Endodermal cell (in vitro differentiated cells): Measurements from ENCODE around the gene ZP1. TPM values are rescaled to one million over a fixed set of nuclear protein-coding genes. Genes with fewer than 3 reads are reported as not detected.

ENCODE experiments used
- DNase-seq: peaks from one replicate; pipeline ENCODE4 v3.0.0-alpha.2; 2017
- H3K27ac ChIP-seq: 2 replicates; pipeline ENCODE4 v1.5.1; 2013; ENCODE audit warnings: mild to moderate bottlenecking, low read depth, low read length, moderate library complexity
- H3K27me3 ChIP-seq: 2 replicates; pipeline ENCODE4 v1.6.1; 2013; ENCODE audit warnings: mild to moderate bottlenecking, low read length, moderate library complexity; ENCODE audit not compliant: insufficient read depth, control insufficient read depth, poor library complexity, severe bottlenecking
- H3K36me3 ChIP-seq: 2 replicates; pipeline ENCODE4 v1.7.0; 2013; ENCODE audit warnings: mild to moderate bottlenecking, low read length, moderate library complexity; ENCODE audit not compliant: control insufficient read depth, insufficient read depth
- H3K4me1 ChIP-seq: one replicate; pipeline ENCODE4 v1.7.0; 2013; ENCODE audit warnings: low read length; ENCODE audit not compliant: control insufficient read depth, insufficient read depth
- H3K4me3 ChIP-seq: 2 replicates; pipeline ENCODE4 v1.5.1; 2013; ENCODE audit warnings: mild to moderate bottlenecking, low read length, moderate library complexity
- H3K9ac ChIP-seq: 2 replicates; pipeline ENCODE4 v1.6.1; 2013; ENCODE audit warnings: mild to moderate bottlenecking, low read length, moderate library complexity; ENCODE audit not compliant: poor library complexity, severe bottlenecking; ENCODE audit errors: extremely low read depth
- H3K9me3 ChIP-seq: 2 replicates; pipeline ENCODE4 v1.6.1; 2013; ENCODE audit warnings: mild to moderate bottlenecking, low read length, moderate library complexity; ENCODE audit not compliant: control insufficient read depth
- H3K27ac Mint-ChIP-seq: 2 replicates; pipeline ENCODE4 v1.8.0; 2020; ENCODE audit warnings: mixed read lengths
- H3K27me3 Mint-ChIP-seq: 2 replicates; pipeline ENCODE4 v1.8.0; 2021; ENCODE audit warnings: mild to moderate bottlenecking, mixed read lengths; ENCODE audit not compliant: insufficient read depth
- H3K36me3 Mint-ChIP-seq: 2 replicates; pipeline ENCODE4 v1.8.0; 2020; ENCODE audit warnings: low read depth, mixed read lengths
- H3K4me1 Mint-ChIP-seq: 2 replicates; pipeline ENCODE4 v1.8.0; 2020; ENCODE audit warnings: mixed read lengths
- H3K4me3 Mint-ChIP-seq: 2 replicates; pipeline ENCODE4 v1.8.0; 2020; ENCODE audit warnings: mild to moderate bottlenecking, moderate library complexity, mixed read lengths
- H3K9me3 Mint-ChIP-seq: 2 replicates; pipeline ENCODE4 v1.8.0; 2020; ENCODE audit warnings: mild to moderate bottlenecking, mixed read lengths
- WGBS, 2 experiments: methylation state at CpG; one replicate each; pipeline versions ENCODE4 v1.1.5 to v1.1.7; 2013; ENCODE audit warnings: missing lambda C conversion rate in 2 of 2, mixed read lengths in 1 of 2; ENCODE audit not compliant: insufficient coverage in 1 of 2, insufficient read length in 1 of 2; 5-methylcytosine and 5-hydroxymethylcytosine counted together
- total RNA-seq, 2 donors: library from RNA; stranded (reverse); fragmentation: NEBNext Ultra II Directional in 1 of 2; extraction: Animal tissue kit (Norgen Biotek cat#: 25700) in 1 of 2; gene quantifications; 2 replicates in 1 of 2; 3 replicates in 1 of 2; pipeline ENCODE4 v1.2.1, GENCODE V29; 2021
- TF ChIP-seq, protein P1 (sequence below): fragments of 200-600 bp; sonication (generic); conservative IDR thresholded peaks from 2 replicates; pipeline ENCODE4 v1.5.0; 2021; ENCODE audit warnings: antibody characterized with exemption, mild to moderate bottlenecking

ZP1 gene
- total RNA-seq, 2 donors from 2014 or later, result not detected

DNA sequence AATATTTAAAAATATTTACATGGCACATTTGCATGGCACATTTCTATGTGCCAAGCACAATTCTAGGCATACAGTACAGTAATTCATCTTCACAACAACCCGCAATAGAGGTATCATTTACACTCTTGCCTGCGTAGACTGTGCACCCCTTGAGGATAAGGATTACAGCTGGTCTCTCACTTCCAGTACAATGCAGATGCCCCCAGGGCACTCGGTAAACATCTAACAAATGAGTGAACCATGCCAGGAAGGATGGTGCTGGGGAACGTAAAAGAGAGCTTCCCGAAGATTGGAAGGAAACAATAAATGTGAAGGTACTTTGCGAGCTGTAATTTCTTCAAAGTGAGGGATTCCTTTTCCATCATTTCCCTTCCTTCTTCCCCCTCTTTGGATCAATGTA lies 37.7 kb downstream of the ZP1 start:
- Mint-ChIP-seq H3K27me3 (peaks cover 23% of the 10 kb centered on the region), H3K4me3 (peak overlapping the region; percentile 77), H3K27ac (peak overlapping the region; percentile 96), H3K4me1 (peaks cover 14% of the 10 kb centered on the region), H3K9me3 (no peaks in the 10 kb centered on the region), H3K36me3 (peaks cover 22% of the 10 kb centered on the region)
- no peak overlapping the region for H3K9ac ChIP-seq
- H3K27ac ChIP-seq, result no peak overlapping the region
- peaks cover 40% of the 10 kb centered on the region for H3K36me3 ChIP-seq
- WGBS, 2 experiments, result 69 to 73% methylated on average over 4 to 6 of the region's 6 CpGs
- H3K9me3 ChIP-seq, result no peaks in the 10 kb centered on the region
- TF ChIP-seq, protein P1, sequence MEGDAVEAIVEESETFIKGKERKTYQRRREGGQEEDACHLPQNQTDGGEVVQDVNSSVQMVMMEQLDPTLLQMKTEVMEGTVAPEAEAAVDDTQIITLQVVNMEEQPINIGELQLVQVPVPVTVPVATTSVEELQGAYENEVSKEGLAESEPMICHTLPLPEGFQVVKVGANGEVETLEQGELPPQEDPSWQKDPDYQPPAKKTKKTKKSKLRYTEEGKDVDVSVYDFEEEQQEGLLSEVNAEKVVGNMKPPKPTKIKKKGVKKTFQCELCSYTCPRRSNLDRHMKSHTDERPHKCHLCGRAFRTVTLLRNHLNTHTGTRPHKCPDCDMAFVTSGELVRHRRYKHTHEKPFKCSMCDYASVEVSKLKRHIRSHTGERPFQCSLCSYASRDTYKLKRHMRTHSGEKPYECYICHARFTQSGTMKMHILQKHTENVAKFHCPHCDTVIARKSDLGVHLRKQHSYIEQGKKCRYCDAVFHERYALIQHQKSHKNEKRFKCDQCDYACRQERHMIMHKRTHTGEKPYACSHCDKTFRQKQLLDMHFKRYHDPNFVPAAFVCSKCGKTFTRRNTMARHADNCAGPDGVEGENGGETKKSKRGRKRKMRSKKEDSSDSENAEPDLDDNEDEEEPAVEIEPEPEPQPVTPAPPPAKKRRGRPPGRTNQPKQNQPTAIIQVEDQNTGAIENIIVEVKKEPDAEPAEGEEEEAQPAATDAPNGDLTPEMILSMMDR, result no peak
- peaks cover 6% of the 10 kb centered on the region for H3K4me1 ChIP-seq
- peak overlapping the region; percentile 90 for H3K4me3 ChIP-seq
- H3K27me3 ChIP-seq, result peaks cover 20% of the 10 kb centered on the region
- no peak for DNase-seq

DNA sequence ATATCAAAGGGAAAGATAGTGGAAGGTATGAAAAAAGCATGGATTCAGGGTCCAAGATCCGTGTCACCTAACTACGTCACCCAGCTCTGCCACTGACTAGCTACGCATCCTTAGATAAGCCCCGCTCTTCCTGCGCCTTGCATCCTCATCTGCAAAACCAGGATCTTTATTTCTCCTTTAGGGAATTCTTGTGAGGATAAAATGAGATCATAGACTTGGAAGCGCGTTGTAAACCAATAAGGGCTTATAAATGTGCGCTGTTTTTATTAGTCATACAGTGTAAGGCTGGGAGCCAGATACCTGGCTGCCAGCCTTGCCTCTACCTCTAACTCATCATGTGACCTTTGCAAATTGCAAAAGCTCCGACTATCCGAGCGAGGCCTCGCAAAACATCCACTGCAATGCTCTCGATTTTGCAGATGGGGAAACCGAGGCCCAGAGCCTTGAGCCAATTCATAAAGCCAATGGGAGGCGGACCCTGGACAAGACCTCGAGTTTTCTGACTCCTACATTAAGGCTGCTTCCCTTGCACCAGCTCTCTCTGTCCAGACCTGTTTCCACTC lies 38.3 kb downstream of the ZP1 start:
- H3K4me1 Mint-ChIP-seq, result peaks cover 14% of the 10 kb centered on the region
- peak overlapping the region; percentile 96 for H3K27ac Mint-ChIP-seq
- H3K9me3 Mint-ChIP-seq, result no peaks in the 10 kb centered on the region
- Histone ChIP-seq H3K9me3 (no peaks in the 10 kb centered on the region), H3K4me3 (peak overlapping the region; percentile 90), H3K27ac (peak overlapping the region; percentile 82), H3K27me3 (peaks cover 24% of the 10 kb centered on the region), H3K36me3 (peaks cover 34% of the 10 kb centered on the region), H3K9ac (peak overlapping the region; percentile 93), H3K4me1 (peaks cover 6% of the 10 kb centered on the region)
- peaks cover 29% of the 10 kb centered on the region for H3K27me3 Mint-ChIP-seq
- H3K36me3 Mint-ChIP-seq, result peaks cover 22% of the 10 kb centered on the region
- H3K4me3 Mint-ChIP-seq, result peak overlapping the region; percentile 77
- TF ChIP-seq, protein P1, result no peak
- no peak for DNase-seq
- 9 to 12% methylated on average over 12 to 16 of the region's 16 CpGs for WGBS, 2 experiments

DNA sequence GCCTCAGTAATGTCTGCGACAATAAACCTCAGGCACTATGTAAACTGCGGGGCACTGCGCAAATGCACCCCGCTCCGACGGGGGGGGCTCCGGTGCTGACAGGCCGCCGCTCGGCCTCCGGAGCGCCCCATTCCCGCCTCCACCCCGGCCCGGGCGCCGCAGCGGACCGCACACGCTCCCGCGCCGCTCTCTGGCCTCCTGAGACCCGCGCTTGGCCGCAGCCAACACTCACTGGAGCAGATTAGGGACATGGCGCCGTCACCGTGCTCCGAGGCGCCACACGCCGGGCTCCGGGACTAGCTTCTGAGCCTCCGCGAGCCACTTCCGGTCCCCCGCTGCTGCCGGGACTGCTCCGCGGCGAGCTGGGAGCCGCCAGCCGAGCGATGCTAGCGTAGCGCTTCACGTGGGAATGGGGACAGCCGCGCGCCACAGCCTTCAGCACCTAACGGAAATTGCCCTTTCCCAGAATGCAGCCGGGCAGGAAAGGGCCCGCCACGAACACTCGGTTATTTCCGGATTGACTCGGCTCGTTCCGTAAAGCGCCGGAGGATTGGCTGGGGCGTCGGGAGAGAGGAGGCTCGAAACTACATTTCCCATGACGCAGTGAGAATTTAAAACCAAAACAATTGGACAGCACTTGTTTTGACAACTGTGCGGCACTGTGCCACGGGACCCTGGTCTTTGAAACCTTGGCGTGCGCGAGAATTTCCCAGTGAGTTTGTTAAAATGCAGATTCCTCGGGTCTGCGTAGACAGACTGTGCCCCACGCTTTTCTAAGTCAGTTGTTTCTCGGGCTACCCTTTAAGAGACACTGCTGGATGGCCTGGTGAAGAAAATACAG lies 39.0 kb downstream of the ZP1 start, which contains the start of gene PRPF19:
Gene PRPF19 (minus strand): TSS at position 454 of the 841 bp plus-strand sequence. CDS start 203 bp downstream, at position 251.
- H3K36me3 Mint-ChIP-seq, result peaks cover 15% of the 10 kb centered on the region
- peaks cover 18% of the 10 kb centered on the region for H3K4me1 Mint-ChIP-seq
- H3K4me1 ChIP-seq, result peaks cover 6% of the 10 kb centered on the region
- peaks cover 36% of the 10 kb centered on the region for H3K27me3 Mint-ChIP-seq
- 0% methylated on average over 47 to 75 of the region's 75 CpGs for WGBS, 2 experiments
- peak within 1 kb of the TSS; percentile 90 for H3K4me3 ChIP-seq
- TF ChIP-seq, protein P1, result no peak
- H3K9ac ChIP-seq, result peak within 1 kb of the TSS; percentile 93
- peak within 1 kb of the TSS; percentile 77 for H3K4me3 Mint-ChIP-seq
- peak within 1 kb of the TSS; percentile 82 for H3K27ac ChIP-seq
- no peaks in the 10 kb centered on the region for H3K9me3 Mint-ChIP-seq
- H3K9me3 ChIP-seq, result no peaks in the 10 kb centered on the region
- peak; percentile 100 for DNase-seq
- peaks cover 29% of the 10 kb centered on the region for H3K36me3 ChIP-seq
- H3K27me3 ChIP-seq, result peaks cover 24% of the 10 kb centered on the region
- peak within 1 kb of the TSS; percentile 96 for H3K27ac Mint-ChIP-seq
